ENCODE measurements around the gene MYH13. TPM values are rescaled to one million over a fixed set of nuclear protein-coding genes. Genes with fewer than 3 reads are reported as not detected.

MYH13 gene
- total RNA-seq, 4 donors from 2014 or later: not detected

GRCh38 chr17:10323812-10324610 is 48.8 kb downstream of the MYH13 start:
- TF ChIP-seq POLR2AphosphoS5 (IDR thresholded peaks at IDR 0.05): no peak
- no peak for TF ChIP-seq EP300 (IDR thresholded peaks at IDR 0.05)
- TF ChIP-seq CTCF (IDR thresholded peaks at IDR 0.05): no peak
- no peak for TF ChIP-seq POLR2A (IDR thresholded peaks at IDR 0.05)
- no peak overlapping the region for H3K27ac ChIP-seq
- no peak for ATAC-seq
- no peaks in the 10 kb centered on the region for H3K36me3 ChIP-seq
- 85 to 97% methylated on average over 3 to 11 of the region's 11 CpGs for WGBS, 2 donors (ENCODE audit: low coverage in 1 of 2)
- H3K27me3 ChIP-seq: peaks cover 9% of the 10 kb centered on the region
- peaks cover 0 to 12% (median 0%) of the 10 kb centered on the region in 3 donors for H3K4me1 ChIP-seq
- H3K9me3 ChIP-seq: no peaks in the 10 kb centered on the region
- no peak overlapping the region for H3K4me3 ChIP-seq

- 59 to 91% methylated on average over 4 to 8 of the region's 9 CpGs for WGBS, 2 donors (ENCODE audit: low coverage in 1 of 2)
- Histone ChIP-seq H3K4me3 (no peak overlapping the region), H3K9me3 (no peaks in the 10 kb centered on the region), H3K4me1 (peaks cover 0 to 26% (median 0%) of the 10 kb centered on the region in 3 donors), H3K36me3 (no peaks in the 10 kb centered on the region), H3K27me3 (no peaks in the 10 kb centered on the region), H3K27ac (no peak overlapping the region)
- no peak for ATAC-seq
- no peak for TF ChIP-seq POLR2A (IDR thresholded peaks at IDR 0.05)
These were observed 54.3 kb downstream of the MYH13 start for GRCh38 chr17:10318535-10318934.

- no peaks in the 10 kb centered on the region for H3K36me3 ChIP-seq
- 60 to 100% methylated on average over 1 to 4 of the region's 5 CpGs for WGBS, 2 donors (ENCODE audit: low coverage in 1 of 2)
- H3K27ac ChIP-seq: no peak overlapping the region
- no peak for ATAC-seq
- TF ChIP-seq POLR2AphosphoS5 (IDR thresholded peaks at IDR 0.05) (no peak), EP300 (IDR thresholded peaks at IDR 0.05) (no peak), POLR2A (IDR thresholded peaks at IDR 0.05) (no peak)
- H3K4me3 ChIP-seq: no peak overlapping the region
- no peaks in the 10 kb centered on the region for H3K27me3 ChIP-seq
- no peaks in the 10 kb centered on the region for H3K9me3 ChIP-seq
- H3K4me1 ChIP-seq: peaks cover 0 to 26% (median 0%) of the 10 kb centered on the region in 3 donors
These were observed 55.3 kb downstream of the MYH13 start for GRCh38 chr17:10317543-10317834.

- no peak for TF ChIP-seq EP300 (IDR thresholded peaks at IDR 0.05)
- TF ChIP-seq CTCF (IDR thresholded peaks at IDR 0.05): peak in 1 of 4 experiments; percentile 57
- H3K27me3 ChIP-seq: no peaks in the 10 kb centered on the region
- H3K4me3 ChIP-seq: no peak overlapping the region
- no peaks in the 10 kb centered on the region for H3K9me3 ChIP-seq
- no peaks in the 10 kb centered on the region for H3K36me3 ChIP-seq
- no peak overlapping the region for H3K27ac ChIP-seq
- ATAC-seq: peak; percentile 62
- peaks cover 0 to 26% (median 0%) of the 10 kb centered on the region in 3 donors for H3K4me1 ChIP-seq
- WGBS, 2 donors (ENCODE audit: low coverage in 1 of 2): 63 to 64% methylated on average over 16 of the region's 19 CpGs
These were observed 55.8 kb downstream of the MYH13 start for GRCh38 chr17:10316801-10317542.

- no peak overlapping the region for H3K4me3 ChIP-seq
- peaks cover 0 to 14% (median 0%) of the 10 kb centered on the region in 3 donors for H3K4me1 ChIP-seq
- no peak overlapping the region for H3K27ac ChIP-seq
- peaks cover 1% of the 10 kb centered on the region for H3K27me3 ChIP-seq
- no peaks in the 10 kb centered on the region for H3K9me3 ChIP-seq
- no peak for ATAC-seq
- H3K36me3 ChIP-seq: no peaks in the 10 kb centered on the region
- 69 to 70% methylated on average over 4 to 5 of the region's 5 CpGs for WGBS, 2 donors (ENCODE audit: low coverage in 1 of 2)
- TF ChIP-seq POLR2AphosphoS5 (IDR thresholded peaks at IDR 0.05) (no peak), POLR2A (IDR thresholded peaks at IDR 0.05) (no peak), CTCF (IDR thresholded peaks at IDR 0.05) (no peak), EP300 (IDR thresholded peaks at IDR 0.05) (no peak)
These were observed 58.5 kb downstream of the MYH13 start for GRCh38 chr17:10314329-10314728.
